Measurements from ENCODE around the gene HNRNPDL.
"Not testable (repeated sequence)": the region's sequence is repeated elsewhere in the genome, so short reads cannot be mapped to it uniquely, and the experiment has no call there.

- TF ChIP-seq CTCF (IDR thresholded peaks at IDR 0.05); POLR2AphosphoS5 (IDR thresholded peaks at IDR 0.05; ENCODE audit: low read depth, low read length); REST (IDR thresholded peaks at IDR 0.05; ENCODE audit: low read depth, low read length); EZH2phosphoT487 (IDR thresholded peaks at IDR 0.05; ENCODE audit: borderline replicate concordance, low read depth); RFX5 (IDR thresholded peaks at IDR 0.05; ENCODE audit: low read length); SIN3A (IDR thresholded peaks at IDR 0.05; ENCODE audit: borderline replicate concordance, low read depth, low read length); JUND (IDR thresholded peaks at IDR 0.05); EP300 (IDR thresholded peaks at IDR 0.05; ENCODE audit: borderline replicate concordance in 1 of 2, low read depth in 1 of 2, low read length in 1 of 2); GABPA (IDR thresholded peaks at IDR 0.05; ENCODE audit: low read depth); USF2 (IDR thresholded peaks at IDR 0.05; ENCODE audit: borderline replicate concordance, low read depth, low read length): not testable (repeated sequence)
These were observed 15.2 kb downstream of the HNRNPDL start for GRCh38 chr4:82415061-82415460.

All from SK-N-SH (cell line).